ENCODE data around the gene ABCG4.

The ABCG4 gene

GRCh38 chr11:119149018-119149785 is at the start of gene ABCG4:
Gene ABCG4 (plus strand): TSS chr11:119149052. CDS start chr11:119149966, 914 bp downstream.
- peaks cover 10% of the 10 kb centered on the region; the same call in 1 of the 2 replicates for H3K27me3 ChIP-seq (ENCODE audit: insufficient read depth, low read length)
- H3F3A ChIP-seq (ENCODE audit: insufficient read depth, low read length), result no peaks in the 10 kb centered on the region
- H3K27ac ChIP-seq (ENCODE audit: low read depth, low read length, poor library complexity, severe bottlenecking), result no peak within 1 kb of the TSS
- TF ChIP-seq EZH2 (IDR thresholded peaks at IDR 0.05; ENCODE audit: borderline replicate concordance, low read length), result no peak
- no peak for TF ChIP-seq CTCF (IDR thresholded peaks at IDR 0.05; ENCODE audit: low read length)
- no peak within 1 kb of the TSS for H2AFZ ChIP-seq (ENCODE audit: low read length)
- no peaks in the 10 kb centered on the region for H3K36me3 ChIP-seq (ENCODE audit: insufficient read depth, low read length)
- no peak within 1 kb of the TSS; the same call in 1 of the 2 replicates for H3K9ac ChIP-seq (ENCODE audit: low read length)
- no peaks in the 10 kb centered on the region for H3K9me3 ChIP-seq (ENCODE audit: low read length)
- H3K4me3 ChIP-seq (ENCODE audit: low read depth, low read length, poor library complexity, severe bottlenecking), result peak within 1 kb of the TSS; percentile 47
- H4K20me1 ChIP-seq (ENCODE audit: insufficient read depth, low read length), result no peaks in the 10 kb centered on the region
- peaks cover 13% of the 10 kb centered on the region for H3K4me1 ChIP-seq (ENCODE audit: insufficient read depth, low read length, severe bottlenecking)
- no peaks in the 10 kb centered on the region for H3K9me2 ChIP-seq (ENCODE audit: low read depth, low read length)
- H3K4me2 ChIP-seq (ENCODE audit: low read length), result peak within 1 kb of the TSS; percentile 46
- H3K79me2 ChIP-seq (ENCODE audit: insufficient read depth, low read length), result no peaks in the 10 kb centered on the region

- H3K27me3 ChIP-seq (ENCODE audit: insufficient read depth, low read length), result no peaks in the 10 kb centered on the region
- no peak overlapping the region for H2AFZ ChIP-seq (ENCODE audit: low read length)
- TF ChIP-seq CTCF (IDR thresholded peaks at IDR 0.05; ENCODE audit: low read length), result no peak
- TF ChIP-seq EZH2 (IDR thresholded peaks at IDR 0.05; ENCODE audit: borderline replicate concordance, low read length), result no peak
- H4K20me1 ChIP-seq (ENCODE audit: insufficient read depth, low read length), result no peaks in the 10 kb centered on the region
- H3K9me2 ChIP-seq (ENCODE audit: low read depth, low read length), result no peaks in the 10 kb centered on the region
- peak overlapping the region; percentile 98 for H3K4me3 ChIP-seq (ENCODE audit: low read depth, low read length, poor library complexity, severe bottlenecking)
- H3K27ac ChIP-seq (ENCODE audit: low read depth, low read length, poor library complexity, severe bottlenecking), result peak overlapping the region; percentile 36
- no peaks in the 10 kb centered on the region; the same call in 1 of the 2 replicates for H3F3A ChIP-seq (ENCODE audit: insufficient read depth, low read length)
- peaks cover 47% of the 10 kb centered on the region for H3K4me1 ChIP-seq (ENCODE audit: insufficient read depth, low read length, severe bottlenecking)
- H3K36me3 ChIP-seq (ENCODE audit: insufficient read depth, low read length), result peaks cover 36% of the 10 kb centered on the region
- peaks cover 4% of the 10 kb centered on the region; the same call in 1 of the 2 replicates for H3K79me2 ChIP-seq (ENCODE audit: insufficient read depth, low read length)
- peak overlapping the region; percentile 97; the same call in 1 of the 2 replicates for H3K4me2 ChIP-seq (ENCODE audit: low read length)
- no peak overlapping the region; the same call in 1 of the 2 replicates for H3K9ac ChIP-seq (ENCODE audit: low read length)
- no peaks in the 10 kb centered on the region for H3K9me3 ChIP-seq (ENCODE audit: low read length)
Measured at GRCh38 chr11:119099711-119100110, 49.1 kb upstream of the ABCG4 start.

- H3K36me3 ChIP-seq (ENCODE audit: insufficient read depth, low read length), result peaks cover 32% of the 10 kb centered on the region
- peaks cover 47% of the 10 kb centered on the region for H3K4me1 ChIP-seq (ENCODE audit: insufficient read depth, low read length, severe bottlenecking)
- TF ChIP-seq CTCF (IDR thresholded peaks at IDR 0.05; ENCODE audit: low read length), result peak; percentile 52
- no peak for TF ChIP-seq EZH2 (IDR thresholded peaks at IDR 0.05; ENCODE audit: borderline replicate concordance, low read length)
- no peak overlapping the region for H2AFZ ChIP-seq (ENCODE audit: low read length)
- no peaks in the 10 kb centered on the region for H3K27me3 ChIP-seq (ENCODE audit: insufficient read depth, low read length)
- H3K9me3 ChIP-seq (ENCODE audit: low read length), result no peaks in the 10 kb centered on the region
- no peaks in the 10 kb centered on the region; the same call in 1 of the 2 replicates for H3F3A ChIP-seq (ENCODE audit: insufficient read depth, low read length)
- H4K20me1 ChIP-seq (ENCODE audit: insufficient read depth, low read length), result no peaks in the 10 kb centered on the region
- peak overlapping the region; percentile 97 for H3K4me2 ChIP-seq (ENCODE audit: low read length)
- H3K4me3 ChIP-seq (ENCODE audit: low read depth, low read length, poor library complexity, severe bottlenecking), result peak overlapping the region; percentile 98
- no peaks in the 10 kb centered on the region for H3K9me2 ChIP-seq (ENCODE audit: low read depth, low read length)
- no peaks in the 10 kb centered on the region for H3K79me2 ChIP-seq (ENCODE audit: insufficient read depth, low read length)
- H3K27ac ChIP-seq (ENCODE audit: low read depth, low read length, poor library complexity, severe bottlenecking), result peak overlapping the region; percentile 36
- peak overlapping the region; percentile 88 for H3K9ac ChIP-seq (ENCODE audit: low read length)
Measured at GRCh38 chr11:119100246-119100970, 48.4 kb upstream of the ABCG4 start.
